Measurements from ENCODE around the gene NFE2L1.

The NFE2L1 gene

DNA sequence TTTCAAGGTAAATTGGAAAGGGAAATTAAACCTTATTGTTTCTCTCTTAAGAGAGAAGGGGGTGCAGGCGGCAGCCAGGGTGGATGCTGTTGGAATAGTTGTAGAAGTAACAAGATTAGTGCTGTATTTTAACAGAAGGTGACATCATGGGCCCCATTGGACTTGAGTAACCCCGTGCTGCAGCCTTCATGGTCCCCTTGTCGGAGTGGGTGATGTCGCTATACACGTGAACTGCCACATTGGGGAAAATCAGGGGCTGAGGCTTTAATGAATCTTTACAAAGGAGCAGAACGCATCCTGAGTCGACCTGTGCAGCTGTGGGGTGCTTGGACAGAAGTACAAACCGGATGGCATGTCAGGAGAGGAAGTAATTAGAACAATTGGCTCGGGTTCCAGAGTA lies 62.6 kb downstream of the NFE2L1 start:
- no peak for DNase-seq (ENCODE audit: low read depth)
